IMR-90 (cell line): ENCODE results near the gene PLA2G10. TPM values are rescaled to one million over a fixed set of nuclear protein-coding genes. Genes with fewer than 3 reads are reported as not detected.

ENCODE experiments used
- ATAC-seq: fragments of 200-7000 bp; cut with Tn5 transposase; 2 replicates; pipeline ENCODE4 v1.9.1; 2020; ENCODE audit warnings: low read depth, mild to moderate bottlenecking, moderate library complexity
- BruUV-seq: library from RNA; stranded (reverse); fragments of 400-500 nt; replicated peaks from 2 replicates; lab custom pipeline; 2021; lab: Mats Ljungman, UMichigan
- CTCF ChIA-PET: fragments of 300-600 bp; formaldehyde crosslinking; extraction: SDS; loops from one replicate; lab custom pipeline; 2021; ENCODE audit warnings: antibody characterized with exemption; lab: Yijun Ruan, JAX
- POLR2A ChIA-PET: fragments of 300-600 bp; sonication (Branson Sonifier 250); formaldehyde crosslinking; loops from one replicate; lab custom pipeline; 2022; ENCODE audit warnings: antibody characterized with exemption; ENCODE audit not compliant: unreplicated experiment; lab: Charles Lee
- DNase-seq: peaks from one replicate; pipeline ENCODE4 v3.0.0; 2013
- H2AFZ ChIP-seq: replicated peaks from 2 replicates; pipeline ENCODE3; 2013; ENCODE audit warnings: low read length, mild to moderate bottlenecking; ENCODE audit not compliant: poor library complexity
- H2AK5ac ChIP-seq: 2 replicates; pipeline ENCODE4 v1.6.1; 2013; ENCODE audit warnings: low read depth, low read length, inconsistent platforms
- H2AK9ac ChIP-seq: replicated peaks from 2 replicates; pipeline ENCODE3; 2013; ENCODE audit warnings: mild to moderate bottlenecking, low read depth, low read length, moderate library complexity; ENCODE audit not compliant: poor library complexity
- H2BK120ac ChIP-seq: 2 replicates; pipeline ENCODE4 v1.6.1; 2013; ENCODE audit warnings: low read depth, low read length, inconsistent platforms
- H2BK15ac ChIP-seq: 3 replicates; pipeline ENCODE4 v1.6.1; 2013; ENCODE audit warnings: low read depth, low read length, inconsistent platforms
- H2BK20ac ChIP-seq: 2 replicates; pipeline ENCODE4 v1.6.1; 2013; ENCODE audit warnings: low read depth, mild to moderate bottlenecking, inconsistent platforms, low read length, moderate library complexity
- H2BK5ac ChIP-seq: 2 replicates; pipeline ENCODE4 v1.6.1; 2013; ENCODE audit warnings: mild to moderate bottlenecking, low read depth, low read length, inconsistent platforms; ENCODE audit not compliant: poor library complexity, severe bottlenecking
- H3K14ac ChIP-seq: replicated peaks from 2 replicates; pipeline ENCODE4 v1.6.1; 2013; ENCODE audit warnings: low read depth, low read length, inconsistent platforms
- H3K18ac ChIP-seq: 2 replicates; pipeline ENCODE4 v1.6.1; 2013; ENCODE audit warnings: low read depth, low read length, control low read depth
- H3K23ac ChIP-seq: 2 replicates; pipeline ENCODE4 v1.6.1; 2013; ENCODE audit warnings: low read depth, low read length, inconsistent platforms
- H3K27ac ChIP-seq: 2 replicates; pipeline ENCODE4 v1.5.1; 2013; ENCODE audit warnings: mild to moderate bottlenecking, control low read depth, low read length; ENCODE audit not compliant: insufficient read depth
- H3K27me3 ChIP-seq: 2 replicates; pipeline ENCODE4 v1.6.1; 2013; ENCODE audit warnings: low read length; ENCODE audit not compliant: control insufficient read depth, insufficient read depth
- H3K36me3 ChIP-seq: 2 replicates; pipeline ENCODE4 v1.6.1; 2013; ENCODE audit warnings: low read length, mixed read lengths; ENCODE audit not compliant: control insufficient read depth, insufficient read depth
- H3K4ac ChIP-seq: 2 replicates; pipeline ENCODE4 v1.6.1; 2013; ENCODE audit warnings: low read depth, low read length, inconsistent platforms
- H3K4me1 ChIP-seq: 2 replicates; pipeline ENCODE4 v1.6.1; 2013; ENCODE audit warnings: low read length, mixed read lengths; ENCODE audit not compliant: control insufficient read depth, insufficient read depth
- H3K4me2 ChIP-seq: 2 replicates; pipeline ENCODE4 v1.6.1; 2013; ENCODE audit warnings: low read depth, mild to moderate bottlenecking, control low read depth, low read length, moderate library complexity
- H3K4me3 ChIP-seq: 2 replicates; pipeline ENCODE4 v1.5.1; 2013; ENCODE audit warnings: low read depth, mild to moderate bottlenecking, control low read depth, low read length, moderate library complexity; ENCODE audit not compliant: insufficient read depth
- H3K56ac ChIP-seq: 2 replicates; pipeline ENCODE4 v1.6.1; 2013; ENCODE audit warnings: low read length, inconsistent platforms; ENCODE audit not compliant: insufficient read depth; ENCODE audit errors: extremely low read depth
- H3K79me1 ChIP-seq, 2 experiments: 2 replicates each; pipeline ENCODE4 v1.6.1; 2013; ENCODE audit warnings: low read length in 2 of 2, inconsistent platforms in 1 of 2, low read depth in 1 of 2
- H3K9ac ChIP-seq: 2 replicates; pipeline ENCODE4 v1.6.1; 2013; ENCODE audit warnings: low read depth, low read length, control low read depth
- H3K9me1 ChIP-seq: 2 replicates; pipeline ENCODE4 v1.6.1; 2013; ENCODE audit warnings: low read length, inconsistent platforms; ENCODE audit not compliant: insufficient read depth
- H3K9me3 ChIP-seq: 2 replicates; pipeline ENCODE4 v1.6.1; 2013; ENCODE audit warnings: low read length; ENCODE audit not compliant: control insufficient read depth, insufficient read depth
- H4K20me1 ChIP-seq: 2 replicates; pipeline ENCODE4 v1.6.1; 2013; ENCODE audit warnings: low read length, inconsistent platforms; ENCODE audit not compliant: insufficient read depth
- H4K5ac ChIP-seq: 2 replicates; pipeline ENCODE4 v1.6.1; 2013; ENCODE audit warnings: mild to moderate bottlenecking, low read depth, low read length, control low read depth
- H4K8ac ChIP-seq, 2 experiments: 2 replicates each; pipeline ENCODE4 v1.6.1; 2013; ENCODE audit warnings: low read depth in 2 of 2, low read length in 2 of 2, control low read depth in 1 of 2, inconsistent platforms in 1 of 2
- H4K91ac ChIP-seq: 2 replicates; pipeline ENCODE4 v1.6.1; 2013; ENCODE audit warnings: low read depth, low read length, inconsistent platforms; ENCODE audit not compliant: insufficient read depth
- BHLHE40 ChIP-seq: fragments of 150-350 bp; IDR thresholded peaks from 2 replicates; pipeline ENCODE4 v1.6.1; 2016; ENCODE audit warnings: mild to moderate bottlenecking, low read depth, low read length
- CEBPB ChIP-seq: IDR thresholded peaks from 2 replicates; pipeline ENCODE4 v1.6.1; 2012; ENCODE audit warnings: low read depth, low read length, improper control_type of control experiment
- CHD1 ChIP-seq: IDR thresholded peaks from 2 replicates; pipeline ENCODE4 v1.6.1; 2012; ENCODE audit warnings: low read depth, low read length, improper control_type of control experiment
- CTCF ChIP-seq: conservative IDR thresholded peaks from 2 replicates; pipeline ENCODE4 v1.5.1; 2012; ENCODE audit warnings: mild to moderate bottlenecking, low read depth, low read length, improper control_type of control experiment
- ELK1 ChIP-seq: fragments of 150-350 bp; IDR thresholded peaks from 2 replicates; pipeline ENCODE4 v1.6.1; 2016; ENCODE audit warnings: low read depth, mild to moderate bottlenecking, low read length, moderate library complexity, borderline replicate concordance
- FOS ChIP-seq: fragments of 150-350 bp; IDR thresholded peaks from 2 replicates; pipeline ENCODE4 v1.6.1; 2016; ENCODE audit warnings: low read depth, low read length
- MAFK ChIP-seq: IDR thresholded peaks from 2 replicates; pipeline ENCODE4 v1.6.1; 2012; ENCODE audit warnings: low read depth, low read length, improper control_type of control experiment
- MAZ ChIP-seq: IDR thresholded peaks from 2 replicates; pipeline ENCODE4 v1.6.1; 2012; ENCODE audit warnings: low read depth, mild to moderate bottlenecking, low read length, improper control_type of control experiment, moderate library complexity, borderline replicate concordance
- MXI1 ChIP-seq: IDR thresholded peaks from 2 replicates; pipeline ENCODE4 v1.6.1; 2012; ENCODE audit warnings: low read depth, mild to moderate bottlenecking, low read length, moderate library complexity, borderline replicate concordance
- NFE2L2 ChIP-seq: fragments of 150-350 bp; IDR thresholded peaks from 2 replicates; pipeline ENCODE4 v1.6.1; 2016; ENCODE audit warnings: low read depth, mild to moderate bottlenecking, low read length
- POLR2A ChIP-seq: IDR thresholded peaks from 2 replicates; pipeline ENCODE4 v1.6.1; 2012; ENCODE audit warnings: mild to moderate bottlenecking, low read depth, low read length
- RAD21 ChIP-seq: IDR thresholded peaks from 2 replicates; pipeline ENCODE4 v1.6.1; 2012; ENCODE audit warnings: low read length, improper control_type of control experiment
- RCOR1 ChIP-seq: IDR thresholded peaks from 2 replicates; pipeline ENCODE4 v1.6.1; 2012; ENCODE audit warnings: mild to moderate bottlenecking, low read length, improper control_type of control experiment; ENCODE audit not compliant: insufficient replicate concordance
- RFX5 ChIP-seq: IDR thresholded peaks from 2 replicates; pipeline ENCODE4 v1.8.0; 2012; ENCODE audit warnings: low read depth, mild to moderate bottlenecking, low read length, moderate library complexity
- SMC3 ChIP-seq: fragments of 150-350 bp; IDR thresholded peaks from 2 replicates; pipeline ENCODE4 v1.6.1; 2016; ENCODE audit warnings: low read depth, mild to moderate bottlenecking, antibody characterized with exemption, low read length, moderate library complexity
- USF2 ChIP-seq: fragments of 150-350 bp; IDR thresholded peaks from 2 replicates; pipeline ENCODE4 v1.6.1; 2017; ENCODE audit warnings: mild to moderate bottlenecking, antibody characterized with exemption, low read length, low read depth
- WGBS, 2 experiments: methylation state at CpG; one replicate each; pipeline versions ENCODE4 v1.1.5 to v1.1.7; 2013; ENCODE audit warnings: missing lambda C conversion rate in 2 of 2; ENCODE audit not compliant: insufficient read length in 1 of 2; ENCODE audit errors: extremely low coverage in 2 of 2; 5-methylcytosine and 5-hydroxymethylcytosine counted together
- dilution Hi-C: fragments of 300-500 bp; cut with HindIII; formaldehyde crosslinking; loops from one replicate; pipeline ENCODE4 v1.14.3; 2018; ENCODE audit warnings: low sequenced_read_pairs; ENCODE audit not compliant: unreplicated experiment
- in situ Hi-C: fragments of 300-500 bp; cut with MboI; formaldehyde crosslinking; loops from 3 replicates; pipeline ENCODE4 v1.14.3; 2019; ENCODE audit warnings: low sequenced_read_pairs, inconsistent platforms, mixed read lengths
- intact Hi-C: fragments of 100-400 bp; cut with micrococcal nuclease; formaldehyde crosslinking; loops from 2 replicates; pipeline ENCODE4 v1.10.0; 2022
- polyA plus RNA-seq, 3 experiments: library from polyadenylated mRNA; depleted of rRNA; stranded (reverse); fragments of >200 nt; gene quantifications; 2 replicates each; pipeline ENCODE4 v1.2.3, GENCODE V29; 2012; ENCODE audit warnings: low replicate concordance in 1 of 3
- total RNA-seq: library from RNA; depleted of rRNA; stranded (reverse); fragments of >200 nt; gene quantifications from 2 replicates; pipeline ENCODE4 v1.2.3, GENCODE V29; 2012

PLA2G10 gene
- total and polyA plus RNA-seq, 2 of the 4 experiments (the other 2 are of a cell fraction), result not detected

GRCh38 chr16:14668556-14669223 is 25.4 kb downstream of the PLA2G10 start:
- no CpG with 5 or more reads among the region's 7 CpGs for WGBS, 2 experiments
- Histone ChIP-seq H2BK20ac (no peak overlapping the region), H3K27ac (no peak overlapping the region), H3K36me3 (peaks cover 31% of the 10 kb centered on the region), H3K27me3 (no peaks in the 10 kb centered on the region), H2AK9ac (no peak overlapping the region), H2BK15ac (no peak overlapping the region), H3K56ac (no peak overlapping the region), H4K5ac (no peak overlapping the region), H3K4ac (no peak overlapping the region), H3K79me1 (no peaks in the 10 kb centered on the region), H2AFZ (no peak overlapping the region), H3K4me1 (no peaks in the 10 kb centered on the region), H4K91ac (no peak overlapping the region), H2AK5ac (no peak overlapping the region), H3K14ac (no peak overlapping the region), H3K9me1 (0 out of 2 replicates have a peak, but pooled peaks cover 3% of the 10 kb centered on the region), H2BK5ac (no peak overlapping the region), H3K9ac (no peak overlapping the region), H4K8ac (no peak overlapping the region), H3K4me2 (no peak overlapping the region), H3K9me3 (no peaks in the 10 kb centered on the region), H3K4me3 (no peak overlapping the region), H2BK120ac (no peak overlapping the region), H3K18ac (no peak overlapping the region), H3K23ac (no peak overlapping the region), H4K20me1 (no peaks in the 10 kb centered on the region)
- ATAC-seq (no peak), DNase-seq (no peak)
- TF ChIP-seq BHLHE40 (no peak), MAZ (no peak), USF2 (no peak), CEBPB (no peak), SMC3 (no peak), CHD1 (no peak), POLR2A (no peak), MXI1 (no peak), CTCF (no peak), ELK1 (no peak), RFX5 (no peak), FOS (no peak), RAD21 (no peak), MAFK (no peak), RCOR1 (no peak), NFE2L2 (no peak)
- in situ Hi-C loops (no loop called here), dilution Hi-C loops (no loop called here), intact Hi-C loops (no loop called here)
- CTCF ChIA-PET, result no interaction called here
- POLR2A ChIA-PET, result no interaction called here
- no TSS peak for BruUV-seq
